T-helper 17 cell (primary cell): ENCODE measurements around the gene SPNS1. TPM values are rescaled to one million over a fixed set of nuclear protein-coding genes. Genes with fewer than 3 reads are reported as not detected.
A peak's percentile ranks its signal among the peaks of the same experiment; 100 is the strongest.
"Not testable (repeated sequence)": the region's sequence is repeated elsewhere in the genome, so short reads cannot be mapped to it uniquely, and the experiment has no call there.

Experiments
- ATAC-seq: fragments of 150-1000 bp; cut with Tn5 transposase; 2 replicates; pipeline ENCODE4 v1.10.0; 2021; ENCODE audit warnings: mild to moderate bottlenecking, moderate library complexity
- DNase-seq, 3 donors: peaks; one replicate each; pipeline versions ENCODE4 v3.0.0 to v3.0.0-alpha.2; 2020 to 2021
- H3K9me3 ChIP-seq: one replicate; pipeline ENCODE4 v1.7.0; 2013; ENCODE audit warnings: low read length, mild to moderate bottlenecking; ENCODE audit not compliant: control insufficient read depth, poor library complexity, severe bottlenecking
- H3K27ac Mint-ChIP-seq: one replicate; pipeline ENCODE4 v1.8.0; 2022; ENCODE audit warnings: mild to moderate bottlenecking, moderate library complexity, mixed read lengths
- H3K27me3 Mint-ChIP-seq: one replicate; pipeline ENCODE4 v1.8.0; 2022; ENCODE audit warnings: mixed read lengths
- H3K36me3 Mint-ChIP-seq: one replicate; pipeline ENCODE4 v1.8.0; 2022; ENCODE audit warnings: low read depth, mixed read lengths
- H3K4me1 Mint-ChIP-seq: one replicate; pipeline ENCODE4 v1.8.0; 2022; ENCODE audit warnings: mild to moderate bottlenecking, mixed read lengths
- H3K4me3 Mint-ChIP-seq: one replicate; pipeline ENCODE4 v1.8.0; 2022; ENCODE audit warnings: mild to moderate bottlenecking, moderate library complexity, mixed read lengths
- total RNA-seq, 4 donors: library from RNA in 2 of 4; stranded (reverse) in 2 of 4; gene quantifications; one replicate each; pipeline ENCODE4 v1.2.3 and lab custom pipeline; 2022 to 2026

Gene SPNS1
- total RNA-seq, 2 donors from 2014 or later, result 24.4 to 28.1 TPM

DNA sequence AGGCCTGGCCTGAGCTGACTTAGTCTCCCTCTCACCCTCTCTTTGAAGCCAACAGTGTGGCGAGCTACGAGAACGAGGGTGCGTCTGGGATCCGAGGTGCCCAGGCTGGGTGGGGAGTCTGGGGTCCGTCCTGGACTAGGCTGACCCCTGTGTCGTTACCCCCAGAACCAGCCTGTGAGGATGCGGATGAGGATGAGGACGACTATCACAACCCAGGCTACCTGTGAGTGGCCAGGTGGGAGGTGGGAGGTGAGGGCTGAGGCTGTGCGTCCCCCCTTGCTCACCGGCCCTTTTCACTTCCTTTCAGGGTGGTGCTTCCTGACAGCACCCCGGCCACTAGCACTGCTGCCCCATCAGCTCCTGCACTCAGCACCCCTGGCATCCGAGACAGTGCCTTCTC, 11.9 kb downstream of the SPNS1 start:
- DNase-seq, result no peak
- peak overlapping the region; percentile 92 for H3K27ac Mint-ChIP-seq
- peak overlapping the region; percentile 98 for H3K4me3 Mint-ChIP-seq
- H3K9me3 ChIP-seq, result no peaks in the 10 kb centered on the region
- peaks cover 54% of the 10 kb centered on the region for H3K4me1 Mint-ChIP-seq
- H3K36me3 Mint-ChIP-seq, result peaks cover 27% of the 10 kb centered on the region
- no peaks in the 10 kb centered on the region for H3K27me3 Mint-ChIP-seq
- no peak for ATAC-seq

DNA sequence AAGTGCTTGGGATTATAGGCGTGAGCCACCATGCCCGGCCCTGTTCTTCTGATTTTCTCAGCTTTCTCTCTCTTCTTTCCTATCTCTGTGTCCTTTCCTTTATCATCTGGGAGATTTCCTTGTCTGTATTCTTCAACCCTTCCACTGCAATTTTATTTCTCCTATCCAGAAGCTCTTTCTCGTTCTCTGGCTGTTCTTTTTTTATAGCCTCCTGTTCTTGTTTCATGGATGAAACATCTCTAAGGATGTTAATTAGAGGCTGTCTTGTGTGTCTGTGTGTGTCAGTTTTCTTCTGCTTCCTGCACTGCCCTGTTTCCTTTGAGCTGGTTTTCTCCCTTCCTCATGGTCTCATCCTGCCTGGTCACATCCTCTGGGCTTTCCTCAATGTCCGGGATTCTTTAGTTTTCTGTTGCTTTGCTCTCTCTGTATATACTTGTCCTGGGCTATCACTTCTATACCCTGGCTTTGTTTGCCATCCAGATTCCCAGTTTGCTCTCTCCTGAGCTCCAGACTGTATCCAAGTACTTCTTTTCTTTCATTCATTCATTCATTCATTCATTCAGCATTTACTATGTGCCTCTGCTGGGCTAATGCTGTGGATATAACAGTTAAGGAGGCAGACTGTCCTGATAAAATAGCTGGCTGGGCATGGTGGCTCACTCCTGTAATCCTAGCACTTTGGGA, 12.7 kb downstream of the SPNS1 start:
- Mint-ChIP-seq H3K27me3 (no peaks in the 10 kb centered on the region), H3K4me1 (peaks cover 51% of the 10 kb centered on the region), H3K36me3 (peaks cover 24% of the 10 kb centered on the region), H3K4me3 (peak overlapping the region; percentile 98), H3K27ac (peak overlapping the region; percentile 92)
- ATAC-seq, result no peak
- DNase-seq, result no peak
- no peaks in the 10 kb centered on the region for H3K9me3 ChIP-seq

DNA sequence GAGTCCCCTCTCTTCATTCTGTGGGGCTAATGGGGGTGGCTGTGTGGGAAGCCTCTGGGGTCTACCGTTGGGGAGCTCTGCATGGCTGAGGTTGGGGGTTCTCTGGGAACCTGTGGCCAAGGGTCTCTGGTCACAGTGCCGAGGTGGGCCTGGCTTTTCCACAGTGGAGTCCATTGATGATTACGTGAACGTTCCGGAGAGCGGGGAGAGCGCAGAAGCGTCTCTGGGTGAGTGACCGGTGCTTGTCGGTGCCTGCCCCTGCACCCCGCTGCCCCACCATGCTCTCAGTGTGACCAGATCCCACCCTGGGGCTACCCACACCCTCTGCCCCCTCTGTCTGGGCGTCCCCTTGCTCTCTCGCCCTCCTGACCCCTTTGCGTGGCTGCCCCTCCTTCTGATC, 14.8 kb downstream of the SPNS1 start:
- H3K4me1 Mint-ChIP-seq, result peaks cover 39% of the 10 kb centered on the region
- H3K27ac Mint-ChIP-seq, result peak overlapping the region; percentile 94
- DNase-seq, result no peak
- peaks cover 13% of the 10 kb centered on the region for H3K36me3 Mint-ChIP-seq
- no peaks in the 10 kb centered on the region for H3K27me3 Mint-ChIP-seq
- no peak for ATAC-seq
- no peaks in the 10 kb centered on the region for H3K9me3 ChIP-seq
- peak overlapping the region; percentile 81 for H3K4me3 Mint-ChIP-seq

DNA sequence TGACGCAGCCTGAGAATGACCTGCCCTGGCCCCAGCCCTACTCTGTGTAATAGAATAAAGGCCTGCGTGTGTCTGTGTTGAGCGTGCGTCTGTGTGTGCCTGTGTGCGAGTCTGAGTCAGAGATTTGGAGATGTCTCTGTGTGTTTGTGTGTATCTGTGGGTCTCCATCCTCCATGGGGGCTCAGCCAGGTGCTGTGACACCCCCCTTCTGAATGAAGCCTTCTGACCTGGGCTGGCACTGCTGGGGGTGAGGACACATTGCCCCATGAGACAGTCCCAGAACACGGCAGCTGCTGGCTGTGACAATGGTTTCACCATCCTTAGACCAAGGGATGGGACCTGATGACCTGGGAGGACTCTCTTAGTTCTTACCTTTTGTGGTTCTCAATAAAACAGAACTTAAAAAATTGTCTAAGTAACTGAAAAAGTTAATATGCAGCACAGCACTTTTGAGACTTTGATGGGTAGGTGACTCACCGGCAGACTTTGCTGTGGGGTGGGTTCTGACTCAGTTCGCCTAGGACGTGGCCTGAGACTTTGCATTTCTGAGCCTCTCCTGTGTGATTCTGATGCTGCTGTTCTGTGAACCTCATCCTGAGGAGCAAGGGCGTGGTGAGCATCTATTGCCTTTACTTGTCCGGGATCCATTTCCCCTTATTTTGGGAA, 15.9 kb downstream of the SPNS1 start:
- peak; percentile 40 for ATAC-seq
- no peaks in the 10 kb centered on the region for H3K9me3 ChIP-seq
- peak overlapping the region; percentile 81 for H3K4me3 Mint-ChIP-seq
- peaks cover 12% of the 10 kb centered on the region for H3K36me3 Mint-ChIP-seq
- no peak for DNase-seq
- peaks cover 37% of the 10 kb centered on the region for H3K4me1 Mint-ChIP-seq
- no peaks in the 10 kb centered on the region for H3K27me3 Mint-ChIP-seq
- H3K27ac Mint-ChIP-seq, result peak overlapping the region; percentile 94

DNA sequence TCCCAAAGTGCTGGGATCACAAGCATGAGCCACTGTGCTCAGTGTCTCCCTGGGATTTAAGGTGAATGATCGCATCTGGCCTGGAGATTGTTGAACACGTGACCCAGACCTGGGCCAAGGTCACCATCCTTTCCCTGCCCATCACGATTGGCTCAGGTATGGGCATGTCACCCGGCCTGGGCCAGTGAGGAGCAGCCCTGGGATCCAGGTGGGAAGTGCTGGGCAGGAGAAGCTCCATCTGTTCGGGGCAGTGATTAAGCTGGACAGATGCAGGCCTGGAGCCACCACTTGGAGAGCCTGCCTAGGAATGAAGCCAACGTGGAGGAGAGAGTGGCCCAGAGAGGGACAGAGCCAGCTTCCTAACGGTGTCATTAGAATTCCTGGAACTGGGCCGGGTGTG, 17.1 kb downstream of the SPNS1 start:
- Mint-ChIP-seq H3K27ac (no peak overlapping the region), H3K4me3 (no peak overlapping the region), H3K36me3 (peaks cover 10% of the 10 kb centered on the region), H3K27me3 (no peaks in the 10 kb centered on the region), H3K4me1 (peaks cover 35% of the 10 kb centered on the region)
- no peaks in the 10 kb centered on the region for H3K9me3 ChIP-seq
- ATAC-seq, result no peak
- DNase-seq, result no peak

DNA sequence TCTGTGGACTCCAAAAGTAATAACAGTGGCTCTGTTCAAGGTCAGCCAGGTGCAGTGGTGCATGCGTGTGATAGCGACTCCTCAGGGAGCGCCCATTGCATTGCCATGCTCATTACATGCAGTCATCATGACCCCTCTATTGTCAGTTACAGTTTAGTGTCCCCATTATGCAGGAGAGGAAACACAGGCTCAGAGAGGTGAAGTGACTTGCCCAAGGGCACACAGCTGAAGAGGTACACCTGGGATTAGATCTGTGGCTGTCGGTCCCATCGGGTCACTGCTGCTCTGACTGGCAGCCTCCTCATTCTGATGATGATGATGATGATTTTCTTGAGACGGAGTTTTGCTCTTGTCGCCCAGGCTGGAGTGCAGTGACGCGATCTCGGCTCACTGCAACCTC, 17.9 kb downstream of the SPNS1 start:
- DNase-seq (no peak), ATAC-seq (no peak)
- Mint-ChIP-seq H3K36me3 (peaks cover 5% of the 10 kb centered on the region), H3K4me3 (no peak overlapping the region), H3K27ac (no peak overlapping the region), H3K4me1 (peaks cover 34% of the 10 kb centered on the region), H3K27me3 (no peaks in the 10 kb centered on the region)
- no peaks in the 10 kb centered on the region for H3K9me3 ChIP-seq

DNA sequence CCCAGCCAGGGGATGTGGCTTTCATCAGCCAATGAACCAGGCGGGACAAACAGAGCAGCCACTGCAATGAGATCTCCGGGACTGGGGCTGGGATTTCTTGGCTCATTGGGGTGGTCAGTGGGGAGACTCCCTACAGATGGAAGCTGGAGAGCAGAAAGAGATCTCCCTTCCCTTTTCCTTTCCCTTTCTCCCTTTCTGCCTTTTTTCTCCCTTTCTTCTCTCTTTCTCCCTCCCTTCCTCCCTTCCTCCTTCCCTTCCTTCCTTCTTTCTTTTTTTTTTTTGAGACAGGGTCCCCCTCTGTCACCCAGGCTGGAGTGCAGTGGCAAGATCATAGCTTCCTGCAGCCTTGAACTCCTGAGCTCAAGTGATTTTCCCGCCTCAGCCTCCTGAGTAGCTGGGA, 24.3 kb downstream of the SPNS1 start:
- no peak for ATAC-seq
- peaks cover 9% of the 10 kb centered on the region for H3K4me1 Mint-ChIP-seq
- H3K36me3 Mint-ChIP-seq, result no peaks in the 10 kb centered on the region

DNA sequence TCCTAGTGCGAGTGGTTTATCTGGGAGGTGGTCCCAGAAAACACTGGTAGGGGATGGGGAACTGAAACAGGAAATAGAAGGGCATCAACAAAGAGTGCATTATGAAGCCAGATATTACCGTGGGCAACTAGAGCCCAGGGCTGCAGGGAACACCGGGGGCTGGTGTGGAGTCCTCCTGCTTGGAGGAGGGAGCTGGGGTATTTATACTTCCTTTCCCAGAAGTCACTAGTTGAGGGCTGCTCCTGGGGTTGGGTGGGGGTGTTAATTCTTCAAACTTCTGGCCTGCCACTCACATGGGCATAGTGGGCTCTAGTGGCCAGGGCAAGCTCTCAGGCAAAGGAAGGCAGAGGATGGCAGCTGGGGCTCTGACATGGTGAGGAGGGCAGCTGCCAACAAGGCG, 25.0 kb downstream of the SPNS1 start:
- Mint-ChIP-seq H3K36me3 (no peaks in the 10 kb centered on the region), H3K27me3 (no peaks in the 10 kb centered on the region), H3K27ac (peak overlapping the region; percentile 39), H3K4me3 (no peak overlapping the region), H3K4me1 (peaks cover 9% of the 10 kb centered on the region)
- DNase-seq, result no peak
- no peaks in the 10 kb centered on the region for H3K9me3 ChIP-seq
- ATAC-seq, result no peak

More for the DNA sequence above, 24.3 kb downstream of the SPNS1 start:
- Mint-ChIP-seq H3K27ac (no peak overlapping the region), H3K27me3 (no peaks in the 10 kb centered on the region), H3K4me3 (no peak overlapping the region)
- H3K9me3 ChIP-seq, result no peaks in the 10 kb centered on the region
- no peak for DNase-seq

DNA sequence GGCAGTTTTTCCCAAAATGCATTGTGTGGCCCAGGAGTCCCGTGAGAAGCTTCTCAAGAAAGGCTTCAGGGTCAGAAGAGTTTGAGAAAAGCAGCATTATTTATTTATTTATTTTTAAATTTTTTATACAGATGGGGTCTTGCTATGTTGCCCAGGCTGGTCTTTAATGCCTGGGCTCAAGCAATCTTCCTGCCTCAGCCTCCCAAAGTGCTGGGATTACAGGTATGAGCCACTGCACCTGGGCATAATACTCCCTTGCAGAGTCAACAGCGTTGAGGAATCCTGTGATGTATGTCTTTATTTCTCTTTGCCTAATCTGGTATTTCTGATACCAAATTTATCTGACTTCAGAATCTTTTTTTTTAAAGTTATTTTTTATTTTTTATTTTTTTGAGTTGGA, 25.4 kb downstream of the SPNS1 start:
- no peak overlapping the region for H3K4me3 Mint-ChIP-seq

DNA sequence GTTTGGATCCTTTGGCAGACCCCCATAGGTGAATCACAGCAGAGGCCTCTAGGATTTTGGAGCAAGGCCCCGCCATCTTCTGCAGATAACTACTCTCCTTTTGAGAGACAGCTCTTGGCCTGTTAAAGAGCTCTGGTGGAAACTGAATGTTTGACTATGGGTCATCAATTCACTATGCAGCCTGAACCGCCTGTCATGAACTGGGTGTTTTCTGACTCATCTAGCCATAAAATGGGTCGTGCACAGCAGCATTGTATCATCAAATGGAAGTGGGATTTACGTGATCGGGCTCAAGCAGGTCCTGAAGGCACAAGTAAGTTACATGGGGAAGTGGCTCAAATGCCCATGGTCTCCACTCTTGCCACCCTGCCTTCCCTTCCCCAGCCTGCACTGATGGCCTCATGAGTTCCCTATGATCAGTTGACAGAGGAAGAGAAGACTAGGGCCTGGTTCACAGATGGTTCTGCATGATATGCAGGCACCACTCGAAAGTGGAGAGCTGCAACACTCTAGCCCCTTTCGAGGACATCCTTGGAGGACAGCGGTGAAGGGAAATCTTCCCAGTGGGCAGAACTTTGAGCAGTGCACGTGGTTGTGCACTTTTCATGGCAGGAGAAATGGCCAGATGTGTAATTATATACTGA, 30.0 kb downstream of the SPNS1 start:
- H3K36me3 Mint-ChIP-seq, DNase-seq: not testable (repeated sequence)
- peaks cover 27% of the 10 kb centered on the region for H3K4me1 Mint-ChIP-seq

More for the DNA sequence above, 25.4 kb downstream of the SPNS1 start:
- H3K4me1 Mint-ChIP-seq, result peaks cover 9% of the 10 kb centered on the region
- H3K36me3 Mint-ChIP-seq, result no peaks in the 10 kb centered on the region
- no peaks in the 10 kb centered on the region for H3K9me3 ChIP-seq
- no peaks in the 10 kb centered on the region for H3K27me3 Mint-ChIP-seq
- no peak for DNase-seq
- H3K27ac Mint-ChIP-seq, result no peak overlapping the region
- ATAC-seq, result no peak

DNA sequence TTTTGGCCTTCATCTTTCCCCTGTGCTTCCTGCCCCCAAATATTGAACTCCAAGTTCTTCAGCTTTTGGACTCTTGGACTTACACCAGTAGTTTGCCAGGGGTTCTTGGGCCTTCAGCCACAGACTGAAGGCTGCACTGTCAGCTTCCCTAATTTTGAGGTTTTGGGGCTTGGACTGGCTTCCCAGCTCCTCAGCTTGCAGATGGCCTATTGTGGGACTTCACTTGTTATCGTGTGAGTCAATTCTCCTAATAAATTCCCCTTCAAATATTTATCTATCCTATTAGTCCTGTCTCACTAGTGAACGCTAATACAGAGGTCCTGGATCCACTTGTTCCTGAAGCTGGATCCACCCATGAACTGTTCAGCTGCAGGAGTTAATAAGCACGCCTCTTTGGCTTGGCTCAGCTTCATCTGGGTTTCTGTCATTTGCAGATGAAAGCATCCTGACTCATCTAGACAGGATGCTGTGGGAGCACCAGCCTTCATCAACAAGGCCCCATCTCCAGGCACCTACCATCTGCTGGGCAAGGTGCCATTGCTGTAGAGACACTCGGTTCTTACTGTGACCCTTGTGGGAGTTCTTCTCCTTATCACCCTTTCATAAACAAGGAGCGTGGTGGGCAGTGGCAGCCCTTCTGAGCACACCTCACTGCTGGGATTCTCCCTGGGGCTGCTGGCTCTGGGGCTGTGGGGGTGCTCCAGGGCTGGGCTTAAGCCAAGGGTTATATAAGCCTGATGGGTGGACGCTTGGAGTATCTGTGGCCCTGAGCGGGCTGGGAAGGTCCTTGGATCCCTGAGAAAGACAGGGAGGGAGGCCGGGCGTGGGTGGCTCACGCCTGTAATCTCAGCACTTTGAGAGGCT, 33.4 kb downstream of the SPNS1 start:
- H3K4me1 Mint-ChIP-seq, result peaks cover 37% of the 10 kb centered on the region

More for the DNA sequence above, 30.0 kb downstream of the SPNS1 start:
- not testable (repeated sequence) for H3K27me3 Mint-ChIP-seq, H3K27ac Mint-ChIP-seq, ATAC-seq, H3K9me3 ChIP-seq, H3K4me3 Mint-ChIP-seq

DNA sequence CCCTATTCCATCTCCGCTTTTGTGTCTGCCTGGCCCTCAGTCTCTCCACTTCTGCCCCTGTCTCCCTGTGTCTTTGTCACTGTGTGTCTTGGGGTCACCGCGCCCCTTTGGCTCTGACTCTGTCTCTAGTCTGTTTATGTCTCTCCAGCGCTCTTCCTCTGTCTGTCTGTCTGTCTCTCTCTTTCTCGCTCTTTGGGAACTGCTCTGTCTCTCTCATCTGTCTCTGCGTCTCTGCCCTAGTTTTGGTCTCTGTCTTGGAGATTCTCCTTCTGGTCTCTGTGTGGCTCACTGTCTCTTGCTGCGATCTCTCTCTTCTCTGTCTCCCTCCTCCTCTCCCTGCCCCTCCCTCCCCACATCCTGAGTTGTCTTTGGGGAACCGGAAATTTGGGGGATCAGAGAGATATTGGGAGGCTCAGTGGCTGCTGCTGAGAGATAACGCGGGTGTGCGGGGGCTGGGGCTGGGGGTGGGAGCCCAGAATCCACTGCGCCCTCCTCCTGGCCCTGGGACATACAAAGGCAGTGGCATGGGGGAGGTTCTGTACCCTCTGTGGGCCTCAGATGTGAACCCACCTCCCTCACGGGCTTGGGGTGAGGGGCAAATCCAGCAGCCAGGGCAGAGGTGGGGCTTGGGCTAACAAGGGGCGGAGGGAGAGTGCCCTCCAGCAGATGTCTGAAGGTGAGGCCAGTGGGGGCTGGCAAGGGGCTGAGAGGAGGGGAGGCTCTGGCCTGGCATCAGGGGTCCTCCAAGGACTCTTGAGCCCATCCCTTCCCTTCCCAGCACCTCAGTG, 34.7 kb downstream of the SPNS1 start:
- H3K4me1 Mint-ChIP-seq, result peaks cover 41% of the 10 kb centered on the region
- H3K4me3 Mint-ChIP-seq, result peak overlapping the region; percentile 78
- DNase-seq, result no peak
- no peaks in the 10 kb centered on the region for H3K27me3 Mint-ChIP-seq
- H3K36me3 Mint-ChIP-seq, result no peaks in the 10 kb centered on the region
- H3K27ac Mint-ChIP-seq, result peak overlapping the region; percentile 82
- no peaks in the 10 kb centered on the region for H3K9me3 ChIP-seq
- no peak for ATAC-seq

More for the DNA sequence above, 33.4 kb downstream of the SPNS1 start:
- peak overlapping the region; percentile 78 for H3K4me3 Mint-ChIP-seq
- H3K36me3 Mint-ChIP-seq, result no peaks in the 10 kb centered on the region
- H3K27ac Mint-ChIP-seq, result peak overlapping the region; percentile 82
- no peaks in the 10 kb centered on the region for H3K27me3 Mint-ChIP-seq
- ATAC-seq (peak; percentile 91), DNase-seq (peak in 1 of 3 donors; percentile 38)
- H3K9me3 ChIP-seq, result no peaks in the 10 kb centered on the region
